ENCODE data around the gene ERICH4.
"Not testable (repeated sequence)": the region's sequence is repeated elsewhere in the genome, so short reads cannot be mapped to it uniquely, and the experiment has no call there.

- TF ChIP-seq POLR2A (IDR thresholded peaks at IDR 0.05; ENCODE audit: control extremely low read depth in 1 of 2, low read depth in 2 of 2, low read length in 2 of 2); RXRA (IDR thresholded peaks at IDR 0.05; ENCODE audit: insufficient read depth, low read depth, low read length): not testable (repeated sequence)
Measured at GRCh38 chr19:41463257-41464256, 20.6 kb downstream of the ERICH4 start.
